Progenitor cell of endocrine pancreas (in vitro differentiated cells): ENCODE results near the gene OGN. TPM values are rescaled to one million over a fixed set of nuclear protein-coding genes. Genes with fewer than 3 reads are reported as not detected.

ENCODE experiments used
- DNase-seq: peaks from one replicate; pipeline ENCODE4 v3.0.0; 2021; ENCODE audit warnings: low spot score; ENCODE audit not compliant: unreplicated experiment
- H3K27ac Mint-ChIP-seq: 2 replicates; pipeline ENCODE4 v1.8.0; 2021; ENCODE audit warnings: mild to moderate bottlenecking, moderate library complexity, mixed read lengths
- H3K27me3 Mint-ChIP-seq: 2 replicates; pipeline ENCODE4 v1.8.0; 2021; ENCODE audit warnings: mixed read lengths
- H3K36me3 Mint-ChIP-seq: 2 replicates; pipeline ENCODE4 v1.8.0; 2022; ENCODE audit warnings: mixed read lengths; ENCODE audit not compliant: insufficient read depth
- H3K4me1 Mint-ChIP-seq: 2 replicates; pipeline ENCODE4 v1.8.0; 2021; ENCODE audit warnings: low read depth, mixed read lengths
- H3K4me3 Mint-ChIP-seq: 2 replicates; pipeline ENCODE4 v1.8.0; 2021; ENCODE audit warnings: low read depth, mild to moderate bottlenecking, moderate library complexity, mixed read lengths
- H3K9me3 Mint-ChIP-seq: 2 replicates; pipeline ENCODE4 v1.8.0; 2021; ENCODE audit warnings: low read depth, mixed read lengths
- CTCF ChIP-seq: fragments of 200-600 bp; sonication (generic); IDR thresholded peaks from one replicate; pipeline ENCODE4 v1.5.0; 2021; ENCODE audit warnings: antibody characterized with exemption, mild to moderate bottlenecking; ENCODE audit not compliant: unreplicated experiment
- total RNA-seq: library from RNA; stranded (reverse); gene quantifications from 2 replicates; pipeline ENCODE4 v1.2.1, GENCODE V29; 2021

The OGN gene
- total RNA-seq, 1 donor from 2014 or later = not detected

GRCh38 chr9:92392690-92393089 is 11.7 kb downstream of the OGN start:
- H3K27ac Mint-ChIP-seq = no peak overlapping the region
- H3K4me3 Mint-ChIP-seq = no peak overlapping the region
- H3K27me3 Mint-ChIP-seq = no peaks in the 10 kb centered on the region
- no peak for TF ChIP-seq CTCF
- no peak for DNase-seq
- no peaks in the 10 kb centered on the region for H3K4me1 Mint-ChIP-seq
- no peaks in the 10 kb centered on the region for H3K36me3 Mint-ChIP-seq
- H3K9me3 Mint-ChIP-seq = no peaks in the 10 kb centered on the region

GRCh38 chr9:92385953-92386352 is 18.4 kb downstream of the OGN start:
- no peak overlapping the region for H3K4me3 Mint-ChIP-seq
- H3K4me1 Mint-ChIP-seq = no peaks in the 10 kb centered on the region
- no peak for TF ChIP-seq CTCF
- H3K27me3 Mint-ChIP-seq = no peaks in the 10 kb centered on the region
- DNase-seq = no peak
- no peaks in the 10 kb centered on the region for H3K36me3 Mint-ChIP-seq
- H3K9me3 Mint-ChIP-seq = no peaks in the 10 kb centered on the region
- H3K27ac Mint-ChIP-seq = no peak overlapping the region

GRCh38 chr9:92385477-92385876 is 18.9 kb downstream of the OGN start:
- Mint-ChIP-seq H3K4me1 (no peaks in the 10 kb centered on the region), H3K9me3 (no peaks in the 10 kb centered on the region), H3K27me3 (no peaks in the 10 kb centered on the region), H3K4me3 (no peak overlapping the region), H3K27ac (no peak overlapping the region), H3K36me3 (no peaks in the 10 kb centered on the region)
- no peak for DNase-seq
- TF ChIP-seq CTCF = no peak

- Mint-ChIP-seq H3K36me3 (no peaks in the 10 kb centered on the region), H3K4me3 (no peak overlapping the region), H3K27me3 (no peaks in the 10 kb centered on the region), H3K9me3 (no peaks in the 10 kb centered on the region), H3K4me1 (no peaks in the 10 kb centered on the region), H3K27ac (no peak overlapping the region)
- no peak for DNase-seq
- TF ChIP-seq CTCF = no peak
These were observed 19.4 kb downstream of the OGN start for GRCh38 chr9:92385001-92385400.

- H3K27me3 Mint-ChIP-seq = no peaks in the 10 kb centered on the region
- no peak for TF ChIP-seq CTCF
- no peaks in the 10 kb centered on the region for H3K36me3 Mint-ChIP-seq
- no peak overlapping the region for H3K27ac Mint-ChIP-seq
- H3K4me1 Mint-ChIP-seq = no peaks in the 10 kb centered on the region
- no peaks in the 10 kb centered on the region for H3K9me3 Mint-ChIP-seq
- H3K4me3 Mint-ChIP-seq = no peak overlapping the region
- DNase-seq = no peak
These were observed 20.0 kb downstream of the OGN start for GRCh38 chr9:92384375-92384774.
